GM19240 (cell line): ENCODE data around the gene ERP27.
A peak's percentile ranks its signal among the peaks of the same experiment; 100 is the strongest.

Source experiments
- DNase-seq: peaks from one replicate; pipeline ENCODE4 v3.0.0; 2011; ENCODE audit warnings: low spot score; ENCODE audit not compliant: insufficient read length

ERP27 gene

GRCh38 chr12:14904854-14905253 lies 33.5 kb downstream of the ERP27 start:
- no peak for DNase-seq

DNA sequence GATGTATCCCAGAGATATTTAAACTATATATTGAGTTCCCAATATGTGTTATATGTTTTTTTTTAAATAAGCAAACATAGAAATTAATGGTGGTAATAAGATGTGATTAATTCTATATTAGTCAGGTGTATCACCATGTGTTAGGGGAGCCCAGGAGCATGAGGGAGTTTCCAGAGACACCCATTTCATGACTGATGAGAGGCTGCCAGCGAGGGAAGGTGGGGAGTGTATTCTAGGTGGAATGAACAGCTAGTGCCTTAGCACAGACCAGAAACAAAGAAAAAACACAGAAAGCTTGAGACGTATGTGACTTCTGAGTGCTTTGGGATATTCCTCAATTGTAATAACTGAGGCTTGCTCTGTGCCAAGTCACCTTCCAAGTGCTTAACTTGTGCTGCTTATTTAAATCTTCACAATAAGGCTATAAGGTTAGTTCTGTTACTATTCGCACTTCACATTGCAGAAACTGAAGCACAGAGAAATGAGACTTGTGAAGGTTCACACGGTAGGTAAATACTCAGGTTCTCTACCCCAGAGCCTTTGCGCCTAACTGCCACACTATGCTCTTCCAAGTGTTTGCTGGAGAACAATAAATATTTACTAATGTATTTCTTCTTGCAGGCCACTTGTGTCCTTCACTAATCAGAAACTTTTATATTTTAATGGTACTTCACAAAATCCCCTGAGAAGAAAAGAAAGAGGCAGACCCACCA lies 34.8 kb downstream of the ERP27 start:
- DNase-seq: no peak

DNA sequence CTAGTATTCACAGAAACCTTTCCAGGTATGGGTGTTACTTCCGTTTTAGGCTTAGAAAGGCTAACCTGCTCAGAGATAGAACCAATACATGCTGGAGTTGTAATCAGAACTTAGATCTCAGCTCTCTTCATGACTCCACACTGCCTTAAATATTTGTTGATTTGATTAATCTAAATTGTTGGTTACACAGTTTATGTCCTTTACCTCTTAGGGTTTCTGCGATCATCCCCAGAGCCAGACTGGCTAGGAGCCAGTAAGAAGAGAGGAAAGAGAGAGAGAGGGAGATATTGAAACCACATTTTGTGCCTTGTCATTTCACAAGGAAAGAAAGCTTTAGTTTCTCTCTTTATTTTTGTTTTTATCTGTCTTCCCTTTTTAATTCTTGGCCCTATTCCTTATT lies 35.9 kb downstream of the ERP27 start:
- no peak for DNase-seq

GRCh38 chr12:14901228-14901562 lies 37.1 kb downstream of the ERP27 start:
- no peak for DNase-seq

GRCh38 chr12:14900521-14901227 lies 37.7 kb downstream of the ERP27 start:
- no peak for DNase-seq

- no peak for DNase-seq
These were observed 41.7 kb downstream of the ERP27 start for GRCh38 chr12:14896521-14897169.

- no peak for DNase-seq
These were observed 44.7 kb downstream of the ERP27 start for GRCh38 chr12:14893506-14894250.

- no peak for DNase-seq
These were observed 45.4 kb downstream of the ERP27 start for GRCh38 chr12:14892726-14893505.

DNA sequence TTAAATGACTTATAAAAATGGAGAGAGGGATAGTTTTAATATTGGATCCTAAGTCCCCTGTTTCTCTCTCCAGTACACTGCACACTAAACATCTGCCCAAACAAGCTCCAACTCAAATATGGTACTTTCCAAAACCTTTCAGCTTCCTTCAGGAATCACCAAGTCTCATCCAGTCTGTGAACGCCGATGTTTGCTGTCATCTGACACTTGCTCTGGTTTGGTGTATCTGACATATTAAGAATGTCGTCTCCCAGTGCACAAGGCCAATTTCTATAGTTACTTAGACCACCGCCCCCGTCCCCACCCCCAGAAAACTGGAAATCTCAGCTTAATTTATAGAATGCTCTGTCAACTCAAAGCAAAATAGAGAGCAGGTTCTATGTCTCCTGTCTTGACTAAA lies 47.6 kb downstream of the ERP27 start:
- DNase-seq: no peak

GRCh38 chr12:14886271-14886670 lies 52.1 kb downstream of the ERP27 start:
- no peak for DNase-seq

DNA sequence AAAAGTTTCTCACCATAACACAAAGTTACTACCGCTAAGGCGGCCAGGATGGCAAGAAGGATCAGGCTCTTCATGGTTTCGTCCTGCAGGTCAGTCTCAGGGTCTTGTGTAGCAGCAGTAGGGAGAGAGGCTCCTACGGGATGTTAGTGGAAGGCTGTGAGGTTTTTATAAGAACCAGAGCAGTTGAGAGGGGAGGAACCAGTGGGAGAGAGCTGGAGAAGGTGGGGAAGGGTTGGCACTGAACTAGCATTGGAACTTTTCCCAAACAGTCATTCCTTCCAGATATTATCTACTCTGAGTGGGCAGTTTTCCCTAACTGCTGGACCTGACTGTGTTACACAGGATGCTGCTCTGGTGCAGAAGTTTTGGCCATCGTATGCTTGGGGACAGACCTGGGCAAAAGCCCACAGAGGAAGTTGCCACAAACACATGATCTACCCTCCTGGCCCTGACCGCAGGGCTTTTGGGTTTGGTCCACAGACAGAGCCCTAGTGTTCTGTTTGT lies 52.6 kb downstream of the ERP27 start, which contains the start of gene MGP:
MGP (minus strand) TSS at position 137 of the 504 bp plus-strand sequence; CDS start at position 74, 63 bp downstream.
- no peak for DNase-seq

DNA sequence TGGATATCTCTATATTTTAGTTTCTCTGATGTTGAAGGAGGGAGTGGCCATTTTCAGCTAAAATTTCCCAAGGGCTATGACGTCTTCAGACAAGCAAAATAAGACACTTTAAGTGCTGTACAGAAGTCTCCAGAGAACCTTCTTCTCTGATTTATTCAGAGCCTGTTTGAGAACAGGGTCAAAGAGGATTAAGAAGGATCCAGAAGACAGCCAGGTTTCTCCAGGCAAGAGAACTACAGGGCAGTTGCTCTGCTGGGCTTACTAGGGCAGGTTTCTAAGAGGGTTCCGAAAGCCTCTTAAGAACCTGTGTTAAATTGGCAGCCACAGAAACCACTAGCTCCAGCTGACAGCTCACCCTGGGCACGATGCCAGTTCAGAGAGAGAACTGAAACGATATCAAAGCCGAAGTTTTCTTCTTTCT lies 53.9 kb downstream of the ERP27 start:
- DNase-seq: peak; percentile 6

- DNase-seq: no peak
These were observed 54.7 kb downstream of the ERP27 start for GRCh38 chr12:14883686-14884085.

DNA sequence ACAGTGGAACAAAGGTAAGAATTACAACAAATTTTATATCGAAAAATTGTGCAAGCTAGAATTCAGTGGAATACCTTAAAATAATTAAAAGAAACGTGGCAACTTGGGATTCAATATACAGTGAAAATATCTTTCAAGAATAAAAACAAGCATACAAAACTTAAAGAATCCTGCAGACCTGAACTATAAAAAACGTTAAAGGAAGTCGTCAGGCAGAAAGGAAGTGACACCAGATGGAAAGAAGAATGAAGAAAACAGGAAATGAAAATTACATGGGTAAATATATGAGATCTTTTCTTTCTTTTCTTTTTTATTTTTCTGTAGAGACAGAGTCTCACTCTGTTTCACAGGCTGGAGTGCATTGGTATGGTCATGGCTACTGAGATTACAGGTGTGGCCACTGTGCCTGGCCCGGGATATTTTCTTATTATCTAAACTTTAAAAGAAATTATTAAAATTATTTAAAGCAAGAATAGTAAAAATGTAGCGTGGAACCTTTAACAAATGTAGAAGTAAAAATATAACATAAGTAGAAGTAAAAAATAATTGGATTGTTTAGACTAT lies 57.4 kb downstream of the ERP27 start:
- DNase-seq: no peak

DNA sequence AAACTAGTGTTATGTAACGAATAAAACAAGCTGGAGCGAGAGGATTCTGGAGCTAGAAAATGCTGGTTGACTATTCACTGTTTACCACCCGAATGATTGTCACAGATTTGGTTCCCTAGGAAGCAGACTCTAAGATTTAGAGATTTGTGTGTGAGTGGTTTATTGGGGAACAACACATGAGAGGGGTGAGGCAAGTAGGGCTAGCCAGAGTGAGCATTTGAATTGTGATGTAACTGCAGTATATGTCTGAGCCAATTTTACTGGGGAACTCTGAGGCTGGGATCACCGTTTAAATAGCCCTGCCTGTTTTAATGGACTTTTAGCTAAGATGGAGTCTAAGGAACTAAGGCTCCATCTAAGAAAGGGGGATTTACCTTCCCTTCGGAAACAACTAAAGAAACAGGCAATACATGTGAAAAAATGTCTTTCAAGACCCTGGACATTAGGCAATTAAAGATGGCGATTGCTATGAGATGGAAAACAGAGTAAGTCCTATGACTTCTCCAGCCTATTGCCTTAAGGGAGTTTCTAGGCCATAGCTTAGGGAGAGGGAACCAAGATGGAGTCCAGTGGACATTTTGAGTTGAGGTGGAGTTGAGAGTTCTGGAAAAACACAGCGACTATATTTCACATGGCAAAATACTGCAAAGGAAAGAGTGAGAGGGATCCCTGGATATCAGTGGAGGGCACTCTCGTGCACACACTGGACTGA lies 59.0 kb downstream of the ERP27 start:
- DNase-seq: no peak

DNA sequence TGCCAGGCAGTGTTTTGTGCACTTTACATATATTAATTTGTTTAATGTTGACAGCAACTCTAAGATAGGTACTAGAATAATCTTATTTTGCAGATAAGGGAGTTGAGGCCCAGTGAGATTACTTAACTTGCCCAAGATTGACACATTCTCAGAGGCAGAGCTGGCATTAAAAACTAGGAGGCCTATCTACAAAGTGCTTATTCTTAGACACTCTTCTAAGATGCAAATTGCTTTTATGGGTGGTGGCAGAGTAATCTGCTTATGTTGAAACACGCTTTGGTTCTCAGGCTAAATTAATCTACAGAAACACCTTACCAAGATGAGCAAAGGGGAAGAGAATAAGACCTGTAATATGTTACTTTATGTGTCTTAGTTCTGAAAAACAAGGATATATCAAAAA lies 59.8 kb downstream of the ERP27 start:
- no peak for DNase-seq

DNA sequence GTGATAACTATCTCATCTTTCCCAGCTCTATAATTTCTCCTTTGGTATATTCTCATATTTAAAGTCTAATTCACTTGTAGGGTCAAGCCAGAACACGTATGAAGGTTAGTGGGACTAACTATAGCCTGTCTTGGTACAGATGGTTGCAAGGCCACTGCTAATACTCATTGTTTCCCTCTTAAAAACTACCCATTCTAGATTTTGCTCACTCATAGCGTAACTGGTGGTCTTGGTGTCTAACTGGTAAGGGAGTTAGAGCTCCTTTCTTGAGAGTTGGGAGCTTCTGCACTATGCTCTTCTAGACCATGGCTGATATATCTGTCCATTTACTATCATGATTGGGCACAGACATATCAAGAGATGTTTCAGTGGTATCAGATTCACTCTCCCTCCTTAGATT lies 61.5 kb downstream of the ERP27 start:
- DNase-seq: no peak

GRCh38 chr12:14874882-14875281 lies 63.5 kb downstream of the ERP27 start:
- no peak for DNase-seq

DNA sequence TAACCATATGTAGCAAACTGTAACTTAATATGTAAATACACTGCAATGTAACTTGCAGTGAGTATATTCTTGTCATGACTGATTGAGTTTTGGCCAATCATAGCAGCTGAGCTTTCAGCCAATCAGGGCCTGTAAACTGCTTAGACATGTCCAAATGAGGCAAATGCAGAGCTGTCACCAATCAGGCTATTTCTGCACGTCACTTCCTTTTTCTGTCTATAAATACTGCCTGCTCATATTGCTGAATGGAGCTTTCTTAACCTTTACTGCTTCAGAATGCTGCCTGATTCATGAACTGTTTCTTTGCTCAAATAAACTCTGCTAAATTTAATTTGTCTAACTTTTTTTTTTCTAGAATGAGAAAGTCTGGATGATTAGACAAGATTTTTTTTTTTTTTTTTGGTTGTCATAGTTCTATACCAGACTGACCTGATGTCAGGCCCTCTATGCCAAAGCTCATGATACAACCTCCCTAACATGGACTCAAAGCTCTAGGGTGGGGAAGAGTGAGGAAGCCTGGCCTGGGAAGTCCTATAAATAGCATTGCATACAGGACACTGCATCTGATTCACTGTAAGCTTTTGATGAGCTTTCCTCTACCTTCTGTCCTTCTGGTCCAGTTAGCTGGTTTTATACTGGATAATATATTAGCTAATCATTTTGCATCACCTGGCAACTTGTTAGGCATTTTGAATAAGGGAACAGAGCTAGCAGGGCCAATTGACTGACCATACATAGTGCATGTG lies 64.7 kb downstream of the ERP27 start:
- DNase-seq: no peak
